SK-N-SH (cell line): ENCODE results near the gene MBP. TPM values are rescaled to one million over a fixed set of nuclear protein-coding genes. Genes with fewer than 3 reads are reported as not detected.

Experiments used
- CTCF ChIA-PET: fragments of 300-600, 350-600 bp; formaldehyde crosslinking; extraction: SDS; loops from one replicate; lab custom pipeline; 2021; lab: Yijun Ruan, JAX
- POLR2A ChIA-PET: fragments of 350-600 bp; sonication (Branson Sonifier 250); formaldehyde crosslinking; extraction: SDS; loops from one replicate; lab custom pipeline; 2020; ENCODE audit warnings: antibody characterized with exemption, inconsistent platforms; lab: Yijun Ruan, JAX
- DNase-seq: peaks from one replicate; pipeline ENCODE4 v3.0.0; 2012
- H2AFZ ChIP-seq: fragments of 200-600 bp; sonication (generic); 2 replicates; pipeline ENCODE4 v1.8.1; 2016; ENCODE audit warnings: antibody characterized with exemption, mild to moderate bottlenecking, low read depth
- H3F3A ChIP-seq: fragments of 200-600 bp; sonication (generic); replicated peaks from 2 replicates; pipeline ENCODE3; 2016; ENCODE audit warnings: antibody characterized with exemption, mild to moderate bottlenecking; ENCODE audit not compliant: insufficient read depth
- H3K27ac ChIP-seq, 2 experiments: fragments of 200-500 bp in 1 of 2; fragments of 200-600 bp in 1 of 2; sonication (Bioruptor generic) in 1 of 2; sonication (generic), shearing (Covaris generic) in 1 of 2; 2 replicates each; pipeline versions ENCODE4 v1.5.1 to v1.6.1; 2014 to 2016; ENCODE audit warnings: low read depth in 2 of 2, inconsistent platforms in 1 of 2, low read length in 1 of 2, mild to moderate bottlenecking in 1 of 2, mixed read lengths in 1 of 2
- H3K27me3 ChIP-seq: fragments of 200-600 bp; sonication (generic), shearing (Covaris generic); 2 replicates; pipeline ENCODE4 v1.6.1; 2016; ENCODE audit warnings: mixed run types; ENCODE audit not compliant: insufficient read depth
- H3K36me3 ChIP-seq, 2 experiments: fragments of 200-500 bp in 1 of 2; fragments of 200-600 bp in 1 of 2; sonication (Bioruptor generic) in 1 of 2; sonication (generic) in 1 of 2; replicated peaks in 1 of 2; 2 replicates each; pipeline versions ENCODE3 to v1.5.1; 2014 to 2016; ENCODE audit warnings: low read length in 1 of 2, mild to moderate bottlenecking in 1 of 2; ENCODE audit not compliant: insufficient read depth in 2 of 2, control insufficient read depth in 1 of 2
- H3K4me1 ChIP-seq, 2 experiments: fragments of 200-500 bp in 1 of 2; fragments of 200-600 bp in 1 of 2; sonication (Bioruptor generic) in 1 of 2; sonication (generic), shearing (Covaris generic) in 1 of 2; 2 replicates each; pipeline versions ENCODE4 v1.5.1 to v1.6.1; 2014 to 2016; ENCODE audit warnings: low read depth in 1 of 2, low read length in 1 of 2, mixed run types in 1 of 2; ENCODE audit not compliant: insufficient read depth in 2 of 2, control insufficient read depth in 1 of 2
- H3K4me2 ChIP-seq: fragments of 200-600 bp; sonication (generic), shearing (Covaris generic); 2 replicates; pipeline ENCODE4 v1.6.1; 2017; ENCODE audit warnings: mixed run types
- H3K4me3 ChIP-seq, 2 experiments: fragments of 200-500 bp in 1 of 2; fragments of 200-600 bp in 1 of 2; sonication (Bioruptor generic) in 1 of 2; sonication (generic), shearing (Covaris generic) in 1 of 2; 2 replicates each; pipeline versions ENCODE4 v1.5.1 to v1.8.1; 2014 to 2016; ENCODE audit warnings: low read depth in 2 of 2, inconsistent platforms in 1 of 2, low read length in 1 of 2, mild to moderate bottlenecking in 1 of 2, mixed read lengths in 1 of 2, moderate library complexity in 1 of 2
- H3K79me2 ChIP-seq: fragments of 200-600 bp; sonication (generic); 2 replicates; pipeline ENCODE4 v1.8.1; 2017; ENCODE audit warnings: mild to moderate bottlenecking; ENCODE audit not compliant: insufficient read depth
- H3K9ac ChIP-seq: fragments of 200-600 bp; sonication (generic); 2 replicates; pipeline ENCODE4 v1.6.1; 2017; ENCODE audit warnings: mixed run types
- H3K9me2 ChIP-seq: fragments of 200-600 bp; sonication (generic); 2 replicates; pipeline ENCODE4 v1.6.1; 2017; ENCODE audit warnings: mixed run types
- H3K9me3 ChIP-seq: fragments of 200-600 bp; sonication (generic); 2 replicates; pipeline ENCODE4 v1.6.1; 2017; ENCODE audit warnings: mixed run types, mild to moderate bottlenecking, moderate library complexity
- H4K20me1 ChIP-seq: fragments of 200-600 bp; sonication (generic); 2 replicates; pipeline ENCODE4 v1.6.1; 2017; ENCODE audit warnings: mild to moderate bottlenecking, mixed run types; ENCODE audit not compliant: insufficient read depth
- CHD2 ChIP-seq: fragments of 150-350 bp; IDR thresholded peaks from 2 replicates; pipeline ENCODE4 v1.6.1; 2018; ENCODE audit warnings: low read length; ENCODE audit not compliant: partially characterized antibody
- EP300 ChIP-seq, 2 experiments: IDR thresholded peaks; 2 replicates each; pipeline versions ENCODE4 v1.4.0 to v1.6.1; 2012; ENCODE audit warnings: borderline replicate concordance in 1 of 2, low read depth in 1 of 2, low read length in 1 of 2
- FOSL2 ChIP-seq: IDR thresholded peaks from 2 replicates; pipeline ENCODE4 v1.4.0; 2012; ENCODE audit warnings: low read depth, mild to moderate bottlenecking, moderate library complexity, borderline replicate concordance
- FOXJ3 ChIP-seq: sonication (generic); formaldehyde crosslinking; IDR thresholded peaks from 2 replicates; pipeline ENCODE4 v1.5.1; 2020; ENCODE audit warnings: mild to moderate bottlenecking, missing genetic modification reagents
- IRF3 ChIP-seq: fragments of 150-350 bp; IDR thresholded peaks from 2 replicates; pipeline ENCODE4 v1.6.1; 2016; ENCODE audit warnings: mild to moderate bottlenecking, low read depth, low read length
- MAX ChIP-seq: IDR thresholded peaks from 2 replicates; pipeline ENCODE4 v1.4.0; 2012; ENCODE audit warnings: low read depth
- PBX3 ChIP-seq: IDR thresholded peaks from 2 replicates; pipeline ENCODE4; 2012
- TAF1 ChIP-seq: IDR thresholded peaks from 2 replicates; pipeline ENCODE4 v1.6.1; 2012; ENCODE audit warnings: low read depth, mild to moderate bottlenecking, low read length, moderate library complexity, borderline replicate concordance
- YY1 ChIP-seq: IDR thresholded peaks from 2 replicates; pipeline ENCODE4 v1.4.0; 2012; ENCODE audit warnings: low read depth, mild to moderate bottlenecking
- ZBTB33 ChIP-seq: IDR thresholded peaks from 2 replicates; pipeline ENCODE4 v1.4.0; 2012; ENCODE audit warnings: low read depth, borderline replicate concordance
- WGBS: methylation state at CpG from one replicate; pipeline ENCODE4 v1.1.6; 2017; ENCODE audit warnings: low lambda C conversion rate; 5-methylcytosine and 5-hydroxymethylcytosine counted together
- polyA plus RNA-seq, 3 experiments: library from polyadenylated mRNA; depleted of rRNA; stranded (reverse); fragments of >200 nt; gene quantifications; 2 replicates each; pipeline ENCODE4 v1.2.3, GENCODE V29; 2012

The MBP gene
- polyA plus RNA-seq, 1 of the 3 experiments (the other 2 are of a cell fraction): 1.6 TPM

GRCh38 chr18:77051581-77052296 is 80.8 kb downstream of the MBP start:
- no peak overlapping the region for H3K4me2 ChIP-seq
- no peak for DNase-seq
- H3K27me3 ChIP-seq: no peaks in the 10 kb centered on the region
- ChIA-PET CTCF (interaction anchor here (5.1 kb wide), 1 partner anchor 52 kb away, joined by 28 read pairs; no protein-coding TSS in a partner anchor), POLR2A (no interaction called here)
- H3K9me3 ChIP-seq: no peaks in the 10 kb centered on the region
- H3K79me2 ChIP-seq: no peaks in the 10 kb centered on the region
- H3F3A ChIP-seq: no peaks in the 10 kb centered on the region
- H2AFZ ChIP-seq: no peak overlapping the region
- no peaks in the 10 kb centered on the region for H3K36me3 ChIP-seq
- no peaks in the 10 kb centered on the region for H3K9me2 ChIP-seq
- no peak overlapping the region for H3K4me3 ChIP-seq
- no peak overlapping the region for H3K27ac ChIP-seq
- TF ChIP-seq ZBTB33 (no peak), IRF3 (no peak), TAF1 (no peak), CHD2 (no peak), EP300 (IDR thresholded peaks at IDR 0.05; ENCODE audit: borderline replicate concordance in 1 of 2, low read depth in 1 of 2, low read length in 1 of 2) (no peak), FOSL2 (no peak), MAX (no peak), FOXJ3 (CRISPR knock-in tag) (no peak), PBX3 (no peak)
- H4K20me1 ChIP-seq: no peaks in the 10 kb centered on the region
- WGBS: 84% methylated on average over 14 of the region's 14 CpGs
- H3K4me1 ChIP-seq: peaks cover 5 to 9% of the 10 kb centered on the region in 2 experiments; a peak in 2 of 4 replicates
- no peak overlapping the region for H3K9ac ChIP-seq

GRCh38 chr18:77049938-77050337 is 82.6 kb downstream of the MBP start:
- no peak for TF ChIP-seq YY1
- H3K9me2 ChIP-seq: no peaks in the 10 kb centered on the region
- H3F3A ChIP-seq: no peaks in the 10 kb centered on the region
- no peaks in the 10 kb centered on the region for H3K27me3 ChIP-seq
- ChIA-PET POLR2A (no interaction called here), CTCF (interaction anchor here (1.5 kb wide), 1 partner anchor 58 kb away, joined by 3 read pairs; no protein-coding TSS in a partner anchor)
- H3K9ac ChIP-seq: no peak overlapping the region
- no peaks in the 10 kb centered on the region for H3K36me3 ChIP-seq
- no peaks in the 10 kb centered on the region for H3K79me2 ChIP-seq
- DNase-seq: no peak
- H3K4me1 ChIP-seq: peaks cover 4 to 5% of the 10 kb centered on the region in 2 experiments; a peak in 2 of 4 replicates
- no peaks in the 10 kb centered on the region for H4K20me1 ChIP-seq
- H3K4me2 ChIP-seq: no peak overlapping the region
- WGBS: 71% methylated on average over 4 of the region's 4 CpGs
- H3K4me3 ChIP-seq: no peak overlapping the region
- no peaks in the 10 kb centered on the region for H3K9me3 ChIP-seq
- H3K27ac ChIP-seq: no peak overlapping the region
- no peak overlapping the region for H2AFZ ChIP-seq
